PFSK-1 (cell line): ENCODE measurements around the gene EP400.

Experiments used
- FOXP2 ChIP-seq: optimal IDR thresholded peaks from 2 replicates; pipeline ENCODE3; 2011; ENCODE audit warnings: borderline replicate concordance, control low read depth, inconsistent platforms; ENCODE audit not compliant: insufficient read depth; ENCODE audit errors: extremely low read length, extremely low read depth
- POLR2AphosphoS5 ChIP-seq: IDR thresholded peaks from 2 replicates; pipeline ENCODE4 v1.6.1; 2012; ENCODE audit warnings: low read depth, mild to moderate bottlenecking, control low read depth, low read length, moderate library complexity
- SIN3A ChIP-seq: IDR thresholded peaks from 2 replicates; pipeline ENCODE4 v1.6.1; 2012; ENCODE audit warnings: mild to moderate bottlenecking, low read length, moderate library complexity, borderline replicate concordance; ENCODE audit not compliant: insufficient read depth
- TAF1 ChIP-seq: IDR thresholded peaks from 2 replicates; pipeline ENCODE4 v1.6.1; 2012; ENCODE audit warnings: low read length, control low read depth, borderline replicate concordance; ENCODE audit not compliant: insufficient read depth
- TF ChIP-seq, protein P1 (sequence below), 2 experiments: IDR thresholded peaks; 2 replicates each; pipeline versions ENCODE4 v1.6.1 to v1.8.0; 2011 to 2012; ENCODE audit warnings: low read depth in 2 of 2, low read length in 2 of 2, control low read depth in 1 of 2, inconsistent platforms in 1 of 2, mild to moderate bottlenecking in 1 of 2, moderate library complexity in 1 of 2; ENCODE audit not compliant: insufficient read depth in 1 of 2

Gene EP400

DNA sequence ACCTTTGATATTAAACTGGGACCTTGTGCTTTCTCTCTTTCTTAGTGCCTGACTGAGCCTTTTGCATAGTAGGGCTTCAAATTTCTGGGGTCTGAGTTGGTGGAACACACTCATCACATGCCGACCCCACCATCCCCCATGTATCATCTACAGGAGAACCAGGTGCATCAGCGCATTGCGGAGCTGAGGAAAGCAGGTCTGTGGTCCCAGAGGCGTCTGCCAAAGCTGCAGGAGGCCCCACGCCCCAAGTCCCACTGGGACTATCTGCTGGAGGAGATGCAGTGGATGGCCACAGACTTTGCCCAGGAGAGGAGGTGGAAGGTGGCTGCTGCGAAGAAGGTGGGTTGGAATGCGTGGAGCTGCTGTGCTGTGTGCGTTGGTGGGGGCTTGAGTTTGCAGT, 37.8 kb downstream of the EP400 start:
- TF ChIP-seq POLR2AphosphoS5 (no peak), FOXP2 (no peak), SIN3A (no peak), TAF1 (no peak)
- TF ChIP-seq, protein P1, sequence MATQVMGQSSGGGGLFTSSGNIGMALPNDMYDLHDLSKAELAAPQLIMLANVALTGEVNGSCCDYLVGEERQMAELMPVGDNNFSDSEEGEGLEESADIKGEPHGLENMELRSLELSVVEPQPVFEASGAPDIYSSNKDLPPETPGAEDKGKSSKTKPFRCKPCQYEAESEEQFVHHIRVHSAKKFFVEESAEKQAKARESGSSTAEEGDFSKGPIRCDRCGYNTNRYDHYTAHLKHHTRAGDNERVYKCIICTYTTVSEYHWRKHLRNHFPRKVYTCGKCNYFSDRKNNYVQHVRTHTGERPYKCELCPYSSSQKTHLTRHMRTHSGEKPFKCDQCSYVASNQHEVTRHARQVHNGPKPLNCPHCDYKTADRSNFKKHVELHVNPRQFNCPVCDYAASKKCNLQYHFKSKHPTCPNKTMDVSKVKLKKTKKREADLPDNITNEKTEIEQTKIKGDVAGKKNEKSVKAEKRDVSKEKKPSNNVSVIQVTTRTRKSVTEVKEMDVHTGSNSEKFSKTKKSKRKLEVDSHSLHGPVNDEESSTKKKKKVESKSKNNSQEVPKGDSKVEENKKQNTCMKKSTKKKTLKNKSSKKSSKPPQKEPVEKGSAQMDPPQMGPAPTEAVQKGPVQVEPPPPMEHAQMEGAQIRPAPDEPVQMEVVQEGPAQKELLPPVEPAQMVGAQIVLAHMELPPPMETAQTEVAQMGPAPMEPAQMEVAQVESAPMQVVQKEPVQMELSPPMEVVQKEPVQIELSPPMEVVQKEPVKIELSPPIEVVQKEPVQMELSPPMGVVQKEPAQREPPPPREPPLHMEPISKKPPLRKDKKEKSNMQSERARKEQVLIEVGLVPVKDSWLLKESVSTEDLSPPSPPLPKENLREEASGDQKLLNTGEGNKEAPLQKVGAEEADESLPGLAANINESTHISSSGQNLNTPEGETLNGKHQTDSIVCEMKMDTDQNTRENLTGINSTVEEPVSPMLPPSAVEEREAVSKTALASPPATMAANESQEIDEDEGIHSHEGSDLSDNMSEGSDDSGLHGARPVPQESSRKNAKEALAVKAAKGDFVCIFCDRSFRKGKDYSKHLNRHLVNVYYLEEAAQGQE (IDR thresholded peaks at IDR 0.05; ENCODE audit: insufficient read depth in 1 of 2, low read depth in 2 of 2, low read length in 2 of 2) = no peak

DNA sequence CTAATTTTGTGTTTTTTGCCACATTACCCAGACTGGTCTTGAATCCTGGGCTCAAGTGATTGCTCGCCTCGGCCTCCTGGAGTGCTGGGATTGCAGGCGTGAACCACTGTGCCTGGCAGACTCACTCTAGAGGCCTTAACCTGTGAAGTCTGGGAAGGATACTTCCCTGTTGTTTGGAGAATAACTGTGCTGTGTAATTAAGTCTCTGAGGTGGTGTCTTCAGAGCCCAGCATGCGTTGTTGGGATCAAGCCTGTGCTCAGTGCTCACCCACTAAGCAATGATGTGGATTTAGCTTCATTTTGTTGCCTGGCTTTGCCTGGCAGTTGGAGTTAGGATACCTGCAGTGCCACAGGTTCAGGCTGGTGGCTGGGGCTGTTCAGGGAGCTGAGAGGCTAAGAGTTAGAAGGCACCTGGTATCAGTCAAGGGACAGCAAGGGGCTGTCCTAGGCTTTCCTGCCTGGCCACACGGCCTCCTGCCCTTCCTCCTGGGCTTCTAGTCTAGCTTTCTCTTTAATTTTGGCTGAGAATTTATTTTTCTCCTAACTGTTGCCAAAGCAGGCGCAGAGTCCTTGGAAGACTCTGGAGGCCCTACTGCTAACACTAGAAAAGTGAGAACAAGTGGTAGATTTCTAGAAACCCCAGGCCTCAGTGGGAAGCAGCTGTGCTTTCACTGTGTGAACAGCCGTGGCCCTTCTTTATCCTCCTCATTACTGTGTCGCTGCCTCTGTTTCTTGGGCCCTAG, 38.5 kb downstream of the EP400 start:
- TF ChIP-seq SIN3A (no peak), TAF1 (no peak), POLR2AphosphoS5 (no peak)

DNA sequence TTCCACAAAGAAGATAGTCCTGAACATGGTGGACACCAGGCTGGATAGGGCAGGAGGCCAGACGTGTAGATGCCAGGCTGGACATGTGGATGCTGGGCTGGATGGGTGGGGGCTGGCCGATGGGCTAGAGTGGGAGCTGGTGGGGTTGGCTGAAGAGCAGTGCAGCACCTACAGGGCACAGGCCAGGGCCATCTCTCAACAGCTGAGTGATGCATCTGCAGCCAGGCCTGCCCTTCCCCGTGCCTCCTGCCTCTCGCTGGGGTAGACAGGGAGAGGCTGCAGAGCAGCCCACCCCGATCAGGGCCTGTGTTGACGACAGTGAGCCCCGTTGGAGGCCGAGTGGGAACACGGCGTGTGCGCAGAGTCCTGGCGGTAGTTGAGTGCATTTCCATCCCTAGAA, 39.3 kb downstream of the EP400 start:
- no peak for TF ChIP-seq SIN3A
- no peak for TF ChIP-seq FOXP2
- TF ChIP-seq TAF1 = no peak
- TF ChIP-seq, protein P1 (IDR thresholded peaks at IDR 0.05; ENCODE audit: insufficient read depth in 1 of 2, low read depth in 2 of 2, low read length in 2 of 2) = no peak
- no peak for TF ChIP-seq POLR2AphosphoS5

DNA sequence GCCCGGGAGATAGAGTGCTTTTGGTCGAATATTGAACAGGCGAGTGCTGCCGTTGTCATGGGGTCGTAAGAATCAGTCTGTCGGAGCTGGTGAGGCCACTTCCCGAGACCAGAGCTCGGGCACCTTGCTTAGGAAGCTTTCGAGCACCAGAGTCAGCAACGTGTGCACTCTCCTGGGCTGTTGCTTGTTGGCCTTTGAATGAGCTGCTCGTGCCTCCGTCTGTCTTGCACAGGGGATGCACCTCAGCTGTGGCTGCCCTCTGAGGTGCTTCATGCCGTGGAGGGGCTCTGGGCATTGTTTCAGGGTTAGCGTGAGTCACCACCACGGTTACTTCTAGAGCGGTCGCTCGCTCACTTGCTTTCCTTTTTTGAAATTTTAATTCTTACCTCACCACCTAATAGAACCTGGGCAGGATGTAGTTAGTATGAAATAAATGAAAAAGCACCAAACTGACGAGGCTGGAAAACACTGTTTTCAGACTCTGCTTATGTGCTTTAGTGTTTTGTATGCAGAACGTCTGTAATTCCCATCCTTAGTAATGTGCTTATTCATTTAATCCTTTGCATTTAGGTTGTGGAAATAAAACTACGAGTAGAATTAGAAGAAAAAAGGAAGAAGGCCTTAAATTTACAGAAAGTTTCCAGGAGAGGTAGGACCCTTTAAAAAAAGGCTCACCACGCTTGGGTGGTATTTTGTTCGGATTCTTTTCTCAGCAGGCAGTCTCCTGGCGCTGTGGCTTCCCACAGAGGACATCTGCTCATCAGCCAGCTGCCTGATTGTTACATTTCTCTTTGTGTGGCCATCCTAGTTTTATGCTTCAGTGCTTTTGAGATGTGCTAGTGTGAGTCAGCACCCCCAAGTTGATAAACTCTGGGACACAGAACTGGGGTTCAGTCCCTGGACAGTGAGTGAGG, 40.6 kb downstream of the EP400 start:
- TF ChIP-seq FOXP2 = no peak
- TF ChIP-seq TAF1 = no peak
- no peak for TF ChIP-seq SIN3A
- TF ChIP-seq, protein P1 (IDR thresholded peaks at IDR 0.05; ENCODE audit: insufficient read depth in 1 of 2, low read depth in 2 of 2, low read length in 2 of 2) = no peak
- TF ChIP-seq POLR2AphosphoS5 = no peak

DNA sequence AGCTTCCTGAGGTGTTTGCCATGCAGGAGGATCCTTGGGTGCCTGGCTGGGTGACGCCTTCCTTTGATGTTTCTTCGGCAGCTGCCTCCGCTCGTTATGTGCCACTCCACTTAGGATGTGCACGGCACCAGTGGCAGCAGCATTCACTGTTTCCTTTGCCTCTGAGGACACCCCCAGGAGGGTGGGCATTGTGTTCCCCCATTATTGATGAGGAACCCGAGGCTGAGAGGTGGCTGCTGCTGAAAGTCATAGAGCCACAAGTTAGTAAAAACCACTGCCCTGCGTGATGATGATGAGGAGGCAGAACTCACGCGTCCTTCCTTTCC, 41.2 kb downstream of the EP400 start:
- TF ChIP-seq TAF1 (no peak), SIN3A (no peak), FOXP2 (no peak), POLR2AphosphoS5 (no peak)
- TF ChIP-seq, protein P1 (IDR thresholded peaks at IDR 0.05; ENCODE audit: insufficient read depth in 1 of 2, low read depth in 2 of 2, low read length in 2 of 2) = no peak
